MM.1S (cell line): ENCODE data around the gene TDP1.

ENCODE experiments used
- DNase-seq: peaks from one replicate; pipeline ENCODE4 v3.0.0-alpha.2; 2015
- H2AFZ ChIP-seq: fragments of 300-600 bp; sonication (generic); 2 replicates; pipeline ENCODE4 v1.6.0; 2016; ENCODE audit warnings: antibody characterized with exemption, low read length
- H3F3A ChIP-seq: fragments of 300-600 bp; sonication (generic); 2 replicates; pipeline ENCODE4 v1.6.1; 2016; ENCODE audit warnings: mild to moderate bottlenecking, antibody characterized with exemption, low read length, moderate library complexity, mixed read lengths; ENCODE audit not compliant: insufficient read depth
- H3K27ac ChIP-seq: fragments of 300-600 bp; sonication (generic); 2 replicates; pipeline ENCODE4 v1.5.1; 2016; ENCODE audit warnings: mild to moderate bottlenecking, low read length
- H3K27me3 ChIP-seq: fragments of 300-600 bp; sonication (generic); replicated peaks from 2 replicates; pipeline ENCODE4 v1.6.0; 2016; ENCODE audit warnings: low read length; ENCODE audit not compliant: insufficient read depth
- H3K36me3 ChIP-seq: fragments of 300-600 bp; sonication (generic); replicated peaks from 2 replicates; pipeline ENCODE4 v1.6.1; 2016; ENCODE audit warnings: mild to moderate bottlenecking, low read length, mixed read lengths; ENCODE audit not compliant: insufficient read depth
- H3K4me1 ChIP-seq: fragments of 300-600 bp; sonication (generic); 2 replicates; pipeline ENCODE4 v1.6.1; 2016; ENCODE audit warnings: low read length, mixed read lengths
- H3K4me2 ChIP-seq: fragments of 300-600 bp; sonication (generic); 2 replicates; pipeline ENCODE4 v1.6.0; 2016; ENCODE audit warnings: low read depth, low read length
- H3K4me3 ChIP-seq: fragments of 300-600 bp; sonication (generic); 2 replicates; pipeline ENCODE4 v1.5.1; 2016; ENCODE audit warnings: low read length, mixed read lengths
- H3K79me2 ChIP-seq: fragments of 300-600 bp; sonication (generic); 2 replicates; pipeline ENCODE4 v1.6.1; 2016; ENCODE audit warnings: mixed run types, low read length, mixed read lengths
- H3K9ac ChIP-seq: fragments of 300-600 bp; sonication (generic); 2 replicates; pipeline ENCODE4 v1.6.1; 2016; ENCODE audit warnings: low read length, mixed read lengths
- H3K9me2 ChIP-seq: fragments of 300-600 bp; sonication (generic); replicated peaks from 2 replicates; pipeline ENCODE4 v1.6.1; 2016; ENCODE audit warnings: mild to moderate bottlenecking, low read length, mixed read lengths; ENCODE audit not compliant: insufficient read depth
- H3K9me3 ChIP-seq: fragments of 300-600 bp; sonication (generic); replicated peaks from 2 replicates; pipeline ENCODE4 v1.6.1; 2016; ENCODE audit warnings: mild to moderate bottlenecking, low read length, mixed read lengths; ENCODE audit not compliant: insufficient read depth
- H4K20me1 ChIP-seq: fragments of 300-600 bp; sonication (generic); 2 replicates; pipeline ENCODE4 v1.6.1; 2016; ENCODE audit warnings: mild to moderate bottlenecking, low read length, moderate library complexity, mixed read lengths; ENCODE audit not compliant: insufficient read depth
- CTCF ChIP-seq: fragments of 300-600 bp; sonication (generic); IDR thresholded peaks from 2 replicates; pipeline ENCODE4 v1.5.1; 2016; ENCODE audit warnings: antibody characterized with exemption, low read length, mixed read lengths
- EZH2 ChIP-seq: fragments of 300-600 bp; sonication (generic); optimal IDR thresholded peaks from 2 replicates; pipeline ENCODE3; 2017; ENCODE audit warnings: low read depth, mild to moderate bottlenecking, antibody characterized with exemption, low read length, mixed read lengths
- EZH2phosphoT487 ChIP-seq: fragments of 300-600 bp; sonication (generic); IDR thresholded peaks from 2 replicates; pipeline ENCODE4 v1.6.1; 2018; ENCODE audit warnings: antibody characterized with exemption, low read length

TDP1 gene

GRCh38 chr14:90005441-90005840 is 49.7 kb downstream of the TDP1 start:
- no peak for TF ChIP-seq EZH2
- no peak for TF ChIP-seq CTCF
- TF ChIP-seq EZH2phosphoT487 = no peak
- Histone ChIP-seq H3K9ac (no peak overlapping the region), H3K4me2 (no peak overlapping the region), H3F3A (no peaks in the 10 kb centered on the region), H3K9me3 (no peaks in the 10 kb centered on the region), H3K79me2 (no peaks in the 10 kb centered on the region), H3K4me1 (no peaks in the 10 kb centered on the region), H2AFZ (no peak overlapping the region), H3K27me3 (no peaks in the 10 kb centered on the region), H4K20me1 (no peaks in the 10 kb centered on the region), H3K27ac (no peak overlapping the region), H3K36me3 (no peaks in the 10 kb centered on the region), H3K9me2 (no peaks in the 10 kb centered on the region), H3K4me3 (no peak overlapping the region)
- DNase-seq = no peak

GRCh38 chr14:90005939-90006530 is 50.3 kb downstream of the TDP1 start:
- Histone ChIP-seq H4K20me1 (no peaks in the 10 kb centered on the region), H3K36me3 (no peaks in the 10 kb centered on the region), H3K9me2 (no peaks in the 10 kb centered on the region), H3K27ac (no peak overlapping the region), H3K79me2 (no peaks in the 10 kb centered on the region), H3F3A (no peaks in the 10 kb centered on the region), H3K9me3 (no peaks in the 10 kb centered on the region), H3K27me3 (no peaks in the 10 kb centered on the region), H3K9ac (no peak overlapping the region), H3K4me3 (no peak overlapping the region), H2AFZ (no peak overlapping the region), H3K4me2 (no peak overlapping the region), H3K4me1 (no peaks in the 10 kb centered on the region)
- DNase-seq = no peak
- no peak for TF ChIP-seq CTCF
- TF ChIP-seq EZH2phosphoT487 = no peak
- no peak for TF ChIP-seq EZH2

- Histone ChIP-seq H3K4me1 (no peaks in the 10 kb centered on the region), H3K27ac (no peak overlapping the region), H3F3A (no peaks in the 10 kb centered on the region), H3K79me2 (no peaks in the 10 kb centered on the region), H3K27me3 (no peaks in the 10 kb centered on the region), H3K9ac (no peak overlapping the region), H4K20me1 (no peaks in the 10 kb centered on the region), H3K9me3 (no peaks in the 10 kb centered on the region), H3K9me2 (no peaks in the 10 kb centered on the region), H3K4me2 (no peak overlapping the region), H3K4me3 (no peak overlapping the region), H3K36me3 (no peaks in the 10 kb centered on the region), H2AFZ (no peak overlapping the region)
- no peak for DNase-seq
- TF ChIP-seq EZH2 (no peak), CTCF (no peak), EZH2phosphoT487 (no peak)
These were observed 61.6 kb downstream of the TDP1 start for GRCh38 chr14:90017371-90017770.
